Subcutaneous abdominal adipose tissue (tissue), 5 donors: ENCODE results near the gene ADAM12.

Experiments used
- H3K27ac ChIP-seq: one replicate; pipeline ENCODE4 v1.7.0; 2013; ENCODE audit warnings: low read depth, mild to moderate bottlenecking, inconsistent platforms, low read length, moderate library complexity
- H3K27me3 ChIP-seq, 5 donors: one replicate each; pipeline ENCODE4 v1.7.0; 2013; ENCODE audit warnings: low read length in 5 of 5, inconsistent platforms in 1 of 5; ENCODE audit not compliant: control insufficient read depth in 5 of 5, insufficient read depth in 4 of 5
- H3K36me3 ChIP-seq, 5 donors: one replicate each; pipeline ENCODE4 v1.7.0; 2013; ENCODE audit warnings: low read length in 5 of 5; ENCODE audit not compliant: control insufficient read depth in 5 of 5, insufficient read depth in 5 of 5
- H3K4me1 ChIP-seq, 5 donors: one replicate each; pipeline ENCODE4 v1.7.0; 2013; ENCODE audit warnings: low read length in 5 of 5, mild to moderate bottlenecking in 3 of 5, moderate library complexity in 1 of 5; ENCODE audit not compliant: control insufficient read depth in 5 of 5, insufficient read depth in 5 of 5
- H3K4me3 ChIP-seq, 5 donors: one replicate each; pipeline ENCODE4 v1.7.0; 2013; ENCODE audit warnings: low read length in 5 of 5, low read depth in 1 of 5
- H3K9ac ChIP-seq, 5 donors: one replicate each; pipeline ENCODE4 v1.7.0; 2013; ENCODE audit warnings: low read length in 5 of 5, mild to moderate bottlenecking in 4 of 5, moderate library complexity in 3 of 5
- H3K9me3 ChIP-seq, 5 donors: one replicate each; pipeline ENCODE4 v1.7.0; 2013; ENCODE audit warnings: low read length in 5 of 5; ENCODE audit not compliant: control insufficient read depth in 5 of 5
- donor health status: healthy.
- donor health status: healthy.
- donor health status: healthy.
- donor health status: healthy.
- donor health status: healthy.

ADAM12 gene

DNA sequence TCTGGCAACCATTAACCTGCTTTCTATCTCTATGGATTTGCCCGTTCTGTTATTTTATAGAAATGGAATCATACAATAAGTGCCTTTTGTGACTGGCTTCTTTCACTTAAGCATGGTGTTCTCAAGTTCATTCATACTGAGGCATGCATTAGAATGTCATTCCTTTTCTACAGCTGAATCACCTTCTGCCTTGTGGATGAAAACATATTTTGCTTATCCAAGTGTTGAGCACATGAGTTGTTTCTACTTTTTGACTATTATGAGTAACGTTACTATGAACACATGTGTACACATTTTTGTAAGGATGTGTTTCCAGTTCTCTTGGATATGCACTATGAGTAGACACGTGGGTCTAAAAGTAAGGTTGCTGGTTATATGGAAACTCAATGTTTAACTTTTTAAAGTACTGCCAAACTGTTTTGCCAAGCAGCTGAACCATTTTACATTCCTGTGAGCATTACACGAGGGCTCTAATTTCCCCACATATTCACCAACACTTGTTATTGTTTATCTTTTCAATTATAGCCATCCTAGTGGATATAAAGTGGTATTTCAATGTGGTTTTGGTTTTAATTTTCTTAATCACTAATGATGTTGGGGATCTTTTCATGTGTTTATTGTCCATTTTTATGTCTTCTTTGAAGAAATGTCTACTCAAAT, 250.6 kb downstream of the ADAM12 start:
- H3K27ac ChIP-seq = no peak overlapping the region
- H3K4me1 ChIP-seq = peaks cover 0 to 3% (median 0%) of the 10 kb centered on the region in 5 donors
- peaks cover 0 to 2% (median 0%) of the 10 kb centered on the region in 5 donors for H3K36me3 ChIP-seq
- H3K9me3 ChIP-seq = no peaks in the 10 kb centered on the region
- H3K9ac ChIP-seq = no peak overlapping the region
- H3K4me3 ChIP-seq = no peak overlapping the region
- H3K27me3 ChIP-seq = no peaks in the 10 kb centered on the region

DNA sequence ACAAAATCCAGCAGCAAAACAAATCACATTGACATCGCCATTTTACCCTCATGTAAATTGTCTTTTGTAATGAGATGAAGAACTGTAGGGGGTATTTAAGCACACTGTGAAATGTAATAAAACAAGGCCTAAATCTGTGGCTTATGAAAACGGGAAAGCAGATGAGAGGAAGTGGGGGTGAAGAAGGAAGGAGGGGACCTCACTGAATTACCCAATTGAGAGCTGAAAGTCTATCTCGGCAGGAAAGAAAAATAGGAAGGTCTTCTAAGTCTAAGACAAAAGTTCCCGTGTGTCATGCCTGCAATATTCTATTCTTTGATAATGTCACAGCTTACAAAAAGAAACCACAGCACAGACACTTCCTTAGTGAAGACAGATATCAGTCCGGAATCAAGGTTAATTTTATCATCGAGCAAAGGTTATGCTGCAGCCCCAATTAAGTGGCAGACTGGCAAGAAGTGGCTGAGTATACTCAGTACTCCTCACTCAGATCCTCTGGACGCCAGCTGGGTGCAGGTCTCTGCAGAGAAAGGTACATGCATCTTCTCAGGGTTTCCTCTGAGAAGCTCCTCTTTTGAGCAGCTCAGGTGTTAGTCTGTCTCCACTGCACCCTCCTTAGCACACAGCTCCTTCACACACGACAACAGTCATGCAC, 252.2 kb downstream of the ADAM12 start:
- H3K27me3 ChIP-seq = no peaks in the 10 kb centered on the region

DNA sequence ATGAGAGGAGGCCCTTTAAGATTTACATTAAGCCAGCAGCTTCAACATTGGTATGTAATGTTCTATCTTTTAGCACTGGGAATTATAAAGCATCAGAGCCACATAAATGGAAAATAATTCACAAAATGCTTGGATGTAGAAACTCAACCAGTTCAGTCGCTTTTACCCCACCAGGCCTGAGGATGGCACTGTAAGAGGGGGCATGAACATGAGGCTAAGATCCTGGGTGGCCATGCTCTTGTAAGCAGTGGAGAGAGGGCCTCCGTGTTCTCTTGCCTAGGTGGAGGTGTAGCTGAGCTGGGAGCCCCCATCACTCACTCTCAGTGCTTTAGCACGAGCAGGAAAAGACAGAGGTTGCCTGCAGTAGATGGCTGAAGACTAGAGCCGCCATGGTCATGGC, 253.1 kb downstream of the ADAM12 start:
- no peaks in the 10 kb centered on the region for H3K9me3 ChIP-seq
- no peak overlapping the region for H3K9ac ChIP-seq
- peaks cover 0 to 2% (median 0%) of the 10 kb centered on the region in 5 donors for H3K36me3 ChIP-seq
- no peak overlapping the region for H3K27ac ChIP-seq
- H3K4me3 ChIP-seq = no peak overlapping the region
- no peaks in the 10 kb centered on the region for H3K27me3 ChIP-seq
- H3K4me1 ChIP-seq = peaks cover 2 to 17% (median 7%) of the 10 kb centered on the region in 5 donors

More for the DNA sequence above, 252.2 kb downstream of the ADAM12 start:
- Histone ChIP-seq H3K4me3 (no peak overlapping the region), H3K36me3 (peaks cover 0 to 2% (median 0%) of the 10 kb centered on the region in 5 donors), H3K9ac (no peak overlapping the region), H3K9me3 (no peaks in the 10 kb centered on the region), H3K4me1 (peaks cover 0 to 10% (median 5%) of the 10 kb centered on the region in 5 donors), H3K27ac (no peak overlapping the region)

DNA sequence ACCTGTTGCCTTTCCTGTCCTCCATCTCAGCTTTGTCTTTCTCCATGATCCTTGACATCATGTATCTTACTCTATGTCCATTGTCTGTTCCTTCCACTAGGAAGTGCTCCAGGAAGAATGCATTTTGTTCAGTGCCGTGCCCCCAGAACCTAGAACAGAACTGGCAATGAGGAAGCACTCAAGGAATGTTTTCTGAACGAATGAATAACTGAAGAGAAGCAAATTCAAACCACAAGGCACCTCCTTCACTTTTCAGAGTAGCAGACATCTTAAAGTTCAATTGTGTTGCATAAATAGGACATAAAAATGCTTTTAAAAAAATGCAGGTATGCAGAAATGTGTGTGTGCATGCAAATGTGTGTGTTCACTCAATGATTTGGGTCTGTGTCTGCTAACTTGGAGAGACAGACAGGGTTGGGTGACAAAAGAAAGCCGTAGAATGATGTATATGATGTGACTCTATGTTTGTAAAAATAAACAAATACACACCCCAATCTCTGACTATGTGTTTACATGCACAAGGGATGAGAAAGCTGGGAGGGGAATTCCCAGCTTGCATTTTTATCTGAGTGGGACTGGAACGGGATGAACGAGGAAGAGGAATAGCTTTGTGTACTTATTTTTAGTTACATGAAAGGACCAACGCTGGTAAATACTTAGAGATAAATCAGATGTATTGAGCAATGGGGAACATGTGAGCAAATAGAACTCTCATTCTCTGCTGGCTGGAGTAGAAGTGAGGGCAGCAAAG, 254.2 kb downstream of the ADAM12 start:
- Histone ChIP-seq H3K36me3 (peaks cover 0 to 2% (median 0%) of the 10 kb centered on the region in 5 donors), H3K9me3 (no peaks in the 10 kb centered on the region), H3K4me1 (peaks cover 2 to 17% (median 10%) of the 10 kb centered on the region in 5 donors), H3K9ac (no peak overlapping the region), H3K27ac (no peak overlapping the region), H3K27me3 (no peaks in the 10 kb centered on the region), H3K4me3 (no peak overlapping the region)

DNA sequence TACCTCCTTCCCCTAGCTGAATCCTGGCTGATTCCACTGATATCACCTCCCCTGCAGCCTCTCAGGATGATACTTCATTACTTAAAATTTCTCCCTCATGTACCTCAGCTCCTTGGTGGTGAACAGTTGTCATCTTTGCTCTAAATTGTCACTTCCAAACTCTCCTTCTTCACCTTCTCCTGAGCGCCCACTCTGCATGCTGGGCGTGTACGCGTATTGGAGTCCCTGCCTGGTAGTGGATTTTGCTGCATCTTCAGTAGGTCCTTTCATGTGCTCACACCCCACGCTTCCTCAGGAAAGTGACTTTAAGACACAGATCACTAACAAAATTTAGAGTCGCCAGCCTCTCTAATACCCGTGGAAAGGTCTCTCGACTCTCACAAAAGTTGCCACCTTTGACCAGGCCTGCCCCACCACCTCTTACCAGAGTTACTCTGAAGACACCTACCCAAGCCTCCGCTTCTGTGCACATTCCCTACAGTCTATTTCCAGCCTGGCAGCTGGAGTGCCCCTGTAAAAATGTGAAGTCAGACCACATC, 255.1 kb downstream of the ADAM12 start:
- Histone ChIP-seq H3K4me1 (peaks cover 2 to 17% (median 10%) of the 10 kb centered on the region in 5 donors), H3K27ac (no peak overlapping the region), H3K9ac (no peak overlapping the region), H3K36me3 (peaks cover 0 to 7% (median 0%) of the 10 kb centered on the region in 5 donors), H3K4me3 (no peak overlapping the region), H3K9me3 (no peaks in the 10 kb centered on the region), H3K27me3 (no peaks in the 10 kb centered on the region)

DNA sequence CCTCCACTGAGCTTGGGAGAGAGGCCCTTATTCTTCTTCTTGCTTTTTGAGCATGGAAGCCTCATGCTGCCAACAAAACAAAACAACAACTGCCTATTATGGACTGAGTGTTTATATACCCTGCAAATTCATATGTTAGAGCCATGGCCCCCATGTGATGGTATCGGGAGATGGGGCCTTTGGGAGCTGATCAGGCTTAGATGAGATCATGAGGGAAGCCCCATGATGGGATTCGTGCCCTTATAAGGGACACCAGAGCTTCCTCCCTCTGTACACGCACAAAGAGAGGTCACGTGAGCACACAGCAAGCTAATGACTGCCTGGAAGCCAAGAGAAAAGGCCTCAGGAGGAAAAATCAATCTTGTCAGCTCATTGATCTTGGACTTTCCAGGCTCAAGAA, 256.9 kb downstream of the ADAM12 start:
- Histone ChIP-seq H3K9ac (no peak overlapping the region), H3K4me1 (peaks cover 2 to 16% (median 10%) of the 10 kb centered on the region in 5 donors), H3K27ac (no peak overlapping the region), H3K4me3 (no peak overlapping the region), H3K27me3 (no peaks in the 10 kb centered on the region), H3K36me3 (peaks cover 0 to 7% (median 0%) of the 10 kb centered on the region in 5 donors), H3K9me3 (no peaks in the 10 kb centered on the region)

DNA sequence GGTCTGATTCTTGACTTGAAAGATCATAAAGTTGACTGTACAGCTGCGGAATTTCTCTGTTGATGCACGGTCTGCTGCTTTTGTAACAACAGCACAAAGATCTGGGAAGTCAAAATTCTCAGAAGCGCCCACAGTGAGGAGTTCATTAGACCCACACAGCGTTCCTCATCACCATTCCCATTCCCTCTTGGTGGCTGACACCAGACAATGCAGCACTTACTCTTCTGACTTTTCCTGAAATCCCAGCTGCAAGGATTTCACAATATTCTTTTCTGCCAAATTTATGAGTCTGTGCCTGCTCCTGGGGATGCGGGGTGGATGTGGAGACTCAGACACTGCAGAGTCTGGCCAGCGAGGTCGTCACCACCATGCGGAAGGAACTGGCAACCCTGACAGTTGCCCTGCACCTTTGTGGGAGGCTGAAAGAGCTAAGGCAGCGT, 258.0 kb downstream of the ADAM12 start:
- H3K9ac ChIP-seq = no peak overlapping the region
- no peaks in the 10 kb centered on the region for H3K9me3 ChIP-seq
- H3K27me3 ChIP-seq = no peaks in the 10 kb centered on the region
- H3K27ac ChIP-seq = peak overlapping the region; percentile 54
- peaks cover 2 to 16% (median 10%) of the 10 kb centered on the region in 5 donors for H3K4me1 ChIP-seq
- H3K36me3 ChIP-seq = peaks cover 0 to 7% (median 0%) of the 10 kb centered on the region in 5 donors
- no peak overlapping the region for H3K4me3 ChIP-seq

DNA sequence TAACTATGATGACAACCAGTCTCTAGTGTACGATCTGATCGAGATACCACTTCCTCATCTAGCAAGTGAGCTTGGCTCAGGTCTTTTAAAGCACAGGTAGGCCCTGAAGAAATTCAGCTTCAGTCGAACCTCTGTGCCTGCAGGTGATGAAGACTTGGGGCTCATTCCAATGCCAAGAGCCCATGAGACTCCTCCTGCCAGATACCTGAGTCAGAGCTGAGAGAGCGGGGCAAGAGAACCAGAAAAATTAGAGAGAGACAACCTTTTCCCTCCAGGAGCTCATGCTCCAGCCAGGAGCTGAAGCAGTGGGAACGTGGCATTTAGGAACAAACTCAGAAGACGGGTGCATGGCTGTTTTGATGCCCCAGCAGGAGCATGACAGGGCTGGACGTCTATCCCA, 259.3 kb downstream of the ADAM12 start:
- Histone ChIP-seq H3K36me3 (peaks cover 0 to 7% (median 0%) of the 10 kb centered on the region in 5 donors), H3K27me3 (no peaks in the 10 kb centered on the region), H3K4me1 (peaks cover 2 to 16% (median 10%) of the 10 kb centered on the region in 5 donors), H3K27ac (no peak overlapping the region), H3K4me3 (no peak overlapping the region), H3K9ac (no peak overlapping the region), H3K9me3 (no peaks in the 10 kb centered on the region)

DNA sequence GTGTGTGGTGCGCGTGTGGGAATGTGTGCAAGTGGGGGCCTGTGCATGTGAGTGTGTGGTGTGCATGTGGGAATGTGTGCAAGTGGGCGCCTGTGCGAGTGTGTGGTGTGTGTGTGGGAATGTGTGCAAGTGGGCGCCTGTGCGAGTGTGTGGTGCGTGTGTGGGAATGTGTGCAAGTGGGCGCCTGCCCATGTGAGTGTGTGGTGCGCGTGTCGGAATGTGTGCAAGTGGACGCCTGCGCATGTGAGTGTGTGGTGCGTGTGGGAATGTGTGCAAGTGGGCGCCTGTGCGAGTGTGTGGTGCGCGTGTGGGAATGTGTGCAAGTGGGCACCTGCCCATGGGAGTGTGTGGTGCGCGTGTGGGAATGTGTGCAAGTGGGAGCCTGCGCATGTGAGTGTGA, 259.7 kb downstream of the ADAM12 start:
- H3K9me3 ChIP-seq = no peaks in the 10 kb centered on the region
- H3K36me3 ChIP-seq = peaks cover 0 to 7% (median 0%) of the 10 kb centered on the region in 5 donors
- peaks cover 2 to 16% (median 10%) of the 10 kb centered on the region in 5 donors for H3K4me1 ChIP-seq

More for the DNA sequence above, 259.7 kb downstream of the ADAM12 start:
- Histone ChIP-seq H3K9ac (no peak overlapping the region), H3K4me3 (no peak overlapping the region), H3K27ac (no peak overlapping the region), H3K27me3 (no peaks in the 10 kb centered on the region)
